Natural killer cell (primary cell): ENCODE data around the gene CREG1. TPM values are rescaled to one million over a fixed set of nuclear protein-coding genes. Genes with fewer than 3 reads are reported as not detected.

Experiments
- ATAC-seq, 3 donors: fragments of 150-1000 bp in 2 of 3; fragments of 200-7000 bp in 1 of 3; cut with Tn5 transposase; 1 replicate in 1 of 3; 2 replicates in 2 of 3; pipeline ENCODE4 v1.10.0; 2021; ENCODE audit warnings: mild to moderate bottlenecking in 2 of 3, moderate library complexity in 2 of 3
- DNase-seq, 2 donors: peaks; one replicate each; pipeline versions ENCODE4 v3.0.0 to v3.0.0-alpha.2; 2013 to 2021; ENCODE audit warnings: mixed read lengths in 1 of 2
- H3K27ac ChIP-seq: one replicate; pipeline ENCODE4 v1.5.1; 2013; ENCODE audit warnings: mild to moderate bottlenecking, low read length
- H3K27me3 ChIP-seq: one replicate; pipeline ENCODE4 v1.6.1; 2013; ENCODE audit warnings: low read length; ENCODE audit not compliant: control insufficient read depth, insufficient read depth
- H3K36me3 ChIP-seq: one replicate; pipeline ENCODE4 v1.6.1; 2013; ENCODE audit warnings: low read length; ENCODE audit not compliant: control insufficient read depth, insufficient read depth
- H3K4me1 ChIP-seq: one replicate; pipeline ENCODE4 v1.6.1; 2013; ENCODE audit warnings: low read length; ENCODE audit not compliant: control insufficient read depth, insufficient read depth
- H3K4me3 ChIP-seq: one replicate; pipeline ENCODE4 v1.5.1; 2013; ENCODE audit warnings: low read length
- H3K9me3 ChIP-seq: one replicate; pipeline ENCODE4 v1.6.1; 2013; ENCODE audit warnings: low read length; ENCODE audit not compliant: control insufficient read depth, insufficient read depth
- H3K27ac Mint-ChIP-seq, 2 donors: one replicate each; pipeline ENCODE4 v1.8.0; 2022; ENCODE audit warnings: mild to moderate bottlenecking in 2 of 2, mixed read lengths in 2 of 2, moderate library complexity in 1 of 2
- H3K27me3 Mint-ChIP-seq, 2 donors: one replicate each; pipeline ENCODE4 v1.8.0; 2022; ENCODE audit warnings: low read depth in 2 of 2, mixed read lengths in 2 of 2
- H3K36me3 Mint-ChIP-seq: one replicate; pipeline ENCODE4 v1.8.0; 2022; ENCODE audit warnings: mixed read lengths
- H3K4me1 Mint-ChIP-seq, 2 donors: one replicate each; pipeline ENCODE4 v1.8.0; 2022; ENCODE audit warnings: mixed read lengths in 2 of 2
- H3K4me3 Mint-ChIP-seq: one replicate; pipeline ENCODE4 v1.8.0; 2022; ENCODE audit warnings: mild to moderate bottlenecking, moderate library complexity, mixed read lengths
- H3K9me3 Mint-ChIP-seq, 2 donors: one replicate each; pipeline ENCODE4 v1.8.0; 2022; ENCODE audit warnings: mixed read lengths in 2 of 2
- WGBS: methylation state at CpG from one replicate; pipeline ENCODE4 v1.1.7; 2013; ENCODE audit warnings: missing lambda C conversion rate; ENCODE audit not compliant: insufficient coverage; 5-methylcytosine and 5-hydroxymethylcytosine counted together
- intact Hi-C: fragments of 100-400 bp; cut with micrococcal nuclease; formaldehyde crosslinking; loops from one replicate; pipeline ENCODE4 v1.14.2; 2022
- total RNA-seq, 4 donors: library from RNA; stranded (reverse); fragments of 120-200 nt in 1 of 4; gene quantifications; one replicate each; pipeline versions ENCODE4 v1.2.3 to v1.2.4, GENCODE V29; 2013 to 2022
- TF ChIP-seq, protein P1 (sequence below): fragments of 200-600 bp; IDR thresholded peaks from one replicate; pipeline ENCODE4 v1.8.0; 2022; ENCODE audit warnings: antibody characterized with exemption

The CREG1 gene
- total RNA-seq, 3 donors from 2014 or later (not counting 1 experiment from before 2014, with no cell fraction given): 6.7 to 15.8 (median 8.9) TPM

DNA sequence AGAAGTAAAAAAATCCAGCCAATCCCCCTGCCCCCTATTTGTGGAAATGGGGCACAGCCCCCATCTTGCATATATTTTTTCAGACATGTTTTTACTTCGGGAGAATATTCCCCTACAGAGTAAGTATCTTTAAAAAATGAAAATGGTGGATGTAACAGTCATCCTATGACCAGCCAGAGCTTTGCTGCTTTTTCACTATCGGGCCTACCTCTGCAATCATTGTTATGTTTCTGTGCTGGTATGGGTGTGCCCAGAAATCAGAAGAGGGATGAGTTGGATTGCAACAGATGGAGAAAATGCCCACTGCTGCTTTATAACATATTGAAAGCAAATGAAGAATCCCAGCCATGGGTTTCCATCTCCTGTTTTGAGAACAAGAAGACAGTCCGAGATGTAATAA, 38.1 kb downstream of the CREG1 start:
- DNase-seq (peak in 1 of 2 donors; percentile 24), ATAC-seq (no peak)
- H3K4me3 Mint-ChIP-seq: peak overlapping the region; percentile 95
- peaks cover 57% of the 10 kb centered on the region for H3K4me1 ChIP-seq
- H3K4me1 Mint-ChIP-seq: peaks cover 64 to 73% of the 10 kb centered on the region in 2 donors
- H3K9me3 Mint-ChIP-seq: no peaks in the 10 kb centered on the region
- no peaks in the 10 kb centered on the region for H3K27me3 Mint-ChIP-seq
- peaks cover 35% of the 10 kb centered on the region for H3K36me3 Mint-ChIP-seq
- H3K27me3 ChIP-seq: no peaks in the 10 kb centered on the region
- intact Hi-C loops: loop anchor here (2.0 to 5.0 kb wide), 2 partner anchors 23 to 293 kb away; partner anchors contain the start of gene POU2F1
- H3K36me3 ChIP-seq: peaks cover 54% of the 10 kb centered on the region
- WGBS: 45% methylated on average over 2 of the region's 3 CpGs
- peak overlapping the region; percentile 96 for H3K4me3 ChIP-seq
- H3K27ac Mint-ChIP-seq: peak overlapping the region; percentile 91 to 100
- TF ChIP-seq, protein P1, sequence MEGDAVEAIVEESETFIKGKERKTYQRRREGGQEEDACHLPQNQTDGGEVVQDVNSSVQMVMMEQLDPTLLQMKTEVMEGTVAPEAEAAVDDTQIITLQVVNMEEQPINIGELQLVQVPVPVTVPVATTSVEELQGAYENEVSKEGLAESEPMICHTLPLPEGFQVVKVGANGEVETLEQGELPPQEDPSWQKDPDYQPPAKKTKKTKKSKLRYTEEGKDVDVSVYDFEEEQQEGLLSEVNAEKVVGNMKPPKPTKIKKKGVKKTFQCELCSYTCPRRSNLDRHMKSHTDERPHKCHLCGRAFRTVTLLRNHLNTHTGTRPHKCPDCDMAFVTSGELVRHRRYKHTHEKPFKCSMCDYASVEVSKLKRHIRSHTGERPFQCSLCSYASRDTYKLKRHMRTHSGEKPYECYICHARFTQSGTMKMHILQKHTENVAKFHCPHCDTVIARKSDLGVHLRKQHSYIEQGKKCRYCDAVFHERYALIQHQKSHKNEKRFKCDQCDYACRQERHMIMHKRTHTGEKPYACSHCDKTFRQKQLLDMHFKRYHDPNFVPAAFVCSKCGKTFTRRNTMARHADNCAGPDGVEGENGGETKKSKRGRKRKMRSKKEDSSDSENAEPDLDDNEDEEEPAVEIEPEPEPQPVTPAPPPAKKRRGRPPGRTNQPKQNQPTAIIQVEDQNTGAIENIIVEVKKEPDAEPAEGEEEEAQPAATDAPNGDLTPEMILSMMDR: no peak
- H3K27ac ChIP-seq: peak overlapping the region; percentile 97
- no peaks in the 10 kb centered on the region for H3K9me3 ChIP-seq

DNA sequence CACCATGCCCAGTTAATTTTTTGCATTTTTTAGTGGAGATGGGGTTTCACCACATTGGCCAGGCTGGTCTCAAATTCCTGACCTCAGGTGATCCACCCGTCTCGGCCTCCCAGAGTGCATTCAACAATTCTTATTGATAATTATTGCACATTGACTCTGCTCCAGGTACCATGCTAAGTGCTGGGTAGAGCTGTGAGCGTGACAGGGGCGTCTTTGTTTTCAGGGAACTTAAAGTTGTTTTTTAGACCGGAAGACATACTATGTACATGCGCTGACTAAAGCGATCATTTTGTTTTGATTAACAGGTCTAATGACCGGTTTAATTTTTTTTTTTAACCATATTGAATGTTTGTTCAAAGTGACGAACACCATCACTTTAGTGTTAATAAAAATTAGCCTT, 39.3 kb downstream of the CREG1 start:
- no peak for ATAC-seq
- Histone ChIP-seq H3K9me3 (no peaks in the 10 kb centered on the region), H3K27me3 (no peaks in the 10 kb centered on the region), H3K36me3 (peaks cover 60% of the 10 kb centered on the region), H3K4me3 (peak overlapping the region; percentile 96), H3K4me1 (peaks cover 62% of the 10 kb centered on the region), H3K27ac (peak overlapping the region; percentile 97)
- H3K27ac Mint-ChIP-seq: peak overlapping the region; percentile 91 to 100
- WGBS: 48% methylated on average over 8 of the region's 9 CpGs
- peaks cover 70 to 85% of the 10 kb centered on the region in 2 donors for H3K4me1 Mint-ChIP-seq
- H3K9me3 Mint-ChIP-seq: no peaks in the 10 kb centered on the region
- peaks cover 35% of the 10 kb centered on the region for H3K36me3 Mint-ChIP-seq
- TF ChIP-seq, protein P1: no peak
- H3K4me3 Mint-ChIP-seq: peak overlapping the region; percentile 95
- H3K27me3 Mint-ChIP-seq: no peaks in the 10 kb centered on the region
- DNase-seq: peak; percentile 23 to 65
- intact Hi-C loops: loop anchor here (2.0 kb wide), 1 partner anchor 21 kb away; no protein-coding TSS in a partner anchor

DNA sequence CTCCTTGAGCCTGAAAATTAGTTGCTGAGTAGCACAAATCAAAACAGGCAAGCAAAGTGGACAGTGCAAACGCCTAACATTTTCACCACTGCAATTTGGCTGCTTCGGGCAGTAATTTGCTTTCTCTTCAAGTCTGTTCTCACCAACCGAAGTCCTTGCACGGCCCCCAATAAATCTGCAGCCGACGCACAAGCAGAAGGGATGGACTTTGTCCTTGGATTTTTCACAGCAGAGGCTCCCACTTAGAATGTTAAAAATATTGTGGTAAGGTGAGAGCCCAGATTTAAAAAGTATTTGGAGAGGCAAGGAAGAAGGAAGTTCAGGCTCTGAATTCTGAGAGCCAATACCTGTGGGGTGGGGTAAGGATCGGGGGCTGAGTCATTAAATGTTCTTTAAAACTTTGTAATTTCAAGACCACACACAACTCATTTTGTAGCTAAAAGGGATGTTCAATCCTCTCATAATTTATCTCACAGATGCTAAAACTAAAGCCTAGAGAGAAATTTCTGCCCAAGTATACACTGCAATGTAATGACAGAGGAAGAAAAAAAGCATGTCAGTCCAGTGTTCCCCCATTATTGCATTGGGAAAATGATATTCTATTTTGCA, 41.4 kb downstream of the CREG1 start:
- H3K36me3 ChIP-seq: peaks cover 73% of the 10 kb centered on the region
- no peaks in the 10 kb centered on the region for H3K27me3 Mint-ChIP-seq
- H3K27me3 ChIP-seq: no peaks in the 10 kb centered on the region
- ATAC-seq (no peak), DNase-seq (peak in 1 of 2 donors; percentile 11)
- peak overlapping the region; percentile 27 for H3K4me3 ChIP-seq
- intact Hi-C loops: no loop called here
- peak overlapping the region; percentile 91 to 100 for H3K27ac Mint-ChIP-seq
- TF ChIP-seq, protein P1: no peak
- 52% methylated on average over 6 of the region's 7 CpGs for WGBS
- H3K27ac ChIP-seq: peak overlapping the region; percentile 65
- no peaks in the 10 kb centered on the region for H3K9me3 Mint-ChIP-seq
- peaks cover 76% of the 10 kb centered on the region for H3K4me1 ChIP-seq
- peaks cover 41% of the 10 kb centered on the region for H3K36me3 Mint-ChIP-seq
- peaks cover 73 to 88% of the 10 kb centered on the region in 2 donors for H3K4me1 Mint-ChIP-seq
- peak overlapping the region; percentile 77 for H3K4me3 Mint-ChIP-seq
- H3K9me3 ChIP-seq: no peaks in the 10 kb centered on the region
